ENCODE data around the gene MMP27.

- TF ChIP-seq CTCF (IDR thresholded peaks at IDR 0.05) (no peak), EP300 (IDR thresholded peaks at IDR 0.05) (no peak), POLR2AphosphoS5 (IDR thresholded peaks at IDR 0.05) (no peak)
Measured at GRCh38 chr11:102703826-102704493, 1.6 kb downstream of the MMP27 start.
